DND-41 (cell line): ENCODE data around the gene SLC13A3.

Source experiments
- EZH2 ChIP-seq: IDR thresholded peaks from 3 replicates; pipeline ENCODE4 v1.6.1; 2012; ENCODE audit warnings: borderline replicate concordance, low read depth, mild to moderate bottlenecking, moderate library complexity, low read length, inconsistent platforms; ENCODE audit not compliant: severe bottlenecking
- TF ChIP-seq, protein P1 (sequence below): IDR thresholded peaks from 2 replicates; pipeline ENCODE4 v1.5.1; 2012; ENCODE audit warnings: borderline replicate concordance, low read length, moderate library complexity, mild to moderate bottlenecking; ENCODE audit not compliant: poor library complexity, severe bottlenecking; ENCODE audit errors: extremely low read depth

DNA sequence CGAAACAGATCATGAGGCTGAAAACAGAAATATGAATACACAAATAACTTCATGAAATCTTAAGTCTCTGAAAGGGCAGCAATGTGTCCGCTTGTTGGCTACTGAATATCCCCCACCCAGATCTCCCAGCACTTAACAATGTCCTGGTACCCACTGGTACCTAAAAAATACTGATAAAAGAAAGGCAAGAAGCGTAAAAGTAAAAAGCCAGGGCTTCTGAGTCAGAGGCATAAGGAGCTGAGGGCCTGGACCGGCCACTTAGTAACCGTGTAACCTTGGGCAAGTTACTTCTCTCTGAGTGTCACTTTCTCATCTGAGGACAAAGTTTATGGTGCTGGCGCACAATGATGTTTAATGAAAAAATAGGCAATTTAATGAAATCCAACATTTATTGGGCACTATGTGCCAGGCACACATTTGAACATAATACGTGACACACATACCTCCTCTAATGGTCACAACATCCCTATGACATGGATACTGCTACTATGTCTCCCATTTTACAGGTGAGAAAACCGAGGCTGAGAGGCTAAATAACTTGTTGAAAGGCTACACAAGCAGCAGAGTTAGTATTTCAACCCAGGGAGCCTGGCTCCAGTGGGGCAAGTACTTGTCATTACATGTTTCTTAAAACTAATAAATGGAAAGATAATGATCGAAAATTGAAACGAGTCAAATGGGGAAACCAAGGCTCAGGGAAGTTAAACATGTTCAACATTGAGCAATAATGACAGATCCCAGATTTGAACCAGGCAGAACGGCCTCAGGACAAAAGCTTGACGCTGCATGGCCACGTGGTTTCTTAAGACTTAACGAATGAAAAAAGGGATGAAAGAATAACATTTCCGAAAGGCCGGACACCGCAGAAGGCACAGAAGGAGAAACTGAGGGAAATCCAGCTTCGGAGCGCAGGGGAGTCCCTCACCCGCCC, 37.2 kb upstream of the SLC13A3 start:
- TF ChIP-seq, protein P1, sequence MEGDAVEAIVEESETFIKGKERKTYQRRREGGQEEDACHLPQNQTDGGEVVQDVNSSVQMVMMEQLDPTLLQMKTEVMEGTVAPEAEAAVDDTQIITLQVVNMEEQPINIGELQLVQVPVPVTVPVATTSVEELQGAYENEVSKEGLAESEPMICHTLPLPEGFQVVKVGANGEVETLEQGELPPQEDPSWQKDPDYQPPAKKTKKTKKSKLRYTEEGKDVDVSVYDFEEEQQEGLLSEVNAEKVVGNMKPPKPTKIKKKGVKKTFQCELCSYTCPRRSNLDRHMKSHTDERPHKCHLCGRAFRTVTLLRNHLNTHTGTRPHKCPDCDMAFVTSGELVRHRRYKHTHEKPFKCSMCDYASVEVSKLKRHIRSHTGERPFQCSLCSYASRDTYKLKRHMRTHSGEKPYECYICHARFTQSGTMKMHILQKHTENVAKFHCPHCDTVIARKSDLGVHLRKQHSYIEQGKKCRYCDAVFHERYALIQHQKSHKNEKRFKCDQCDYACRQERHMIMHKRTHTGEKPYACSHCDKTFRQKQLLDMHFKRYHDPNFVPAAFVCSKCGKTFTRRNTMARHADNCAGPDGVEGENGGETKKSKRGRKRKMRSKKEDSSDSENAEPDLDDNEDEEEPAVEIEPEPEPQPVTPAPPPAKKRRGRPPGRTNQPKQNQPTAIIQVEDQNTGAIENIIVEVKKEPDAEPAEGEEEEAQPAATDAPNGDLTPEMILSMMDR: no peak
- no peak for TF ChIP-seq EZH2
